GM23338 (cell line): ENCODE measurements around the gene AIMP1. TPM values are rescaled to one million over a fixed set of nuclear protein-coding genes. Genes with fewer than 3 reads are reported as not detected.

Source experiments
- ATAC-seq: fragments of 200-7000 bp; cut with Tn5 transposase; 3 replicates; pipeline ENCODE4 v1.9.1; 2020
- DNase-seq: peaks from one replicate; pipeline ENCODE4 v3.0.0-alpha.2; 2015; ENCODE audit warnings: low spot score
- H2AFZ ChIP-seq: fragments of 200-600 bp; sonication (generic); 2 replicates; pipeline ENCODE4 v1.8.0; 2016; ENCODE audit warnings: antibody characterized with exemption, mild to moderate bottlenecking, moderate library complexity
- H3F3A ChIP-seq: fragments of 200-600 bp; sonication (generic); replicated peaks from 2 replicates; pipeline ENCODE4 v1.8.0; 2017; ENCODE audit warnings: antibody characterized with exemption, mixed run types, low read depth
- H3K27ac ChIP-seq: fragments of 200-600 bp; sonication (generic); 2 replicates; pipeline ENCODE4 v1.6.1; 2016; ENCODE audit warnings: low read depth
- H3K27me3 ChIP-seq: fragments of 200-600 bp; sonication (generic); 2 replicates; pipeline ENCODE4 v1.8.0; 2016; ENCODE audit warnings: mild to moderate bottlenecking, mixed run types, moderate library complexity; ENCODE audit not compliant: insufficient read depth
- H3K36me3 ChIP-seq: fragments of 200-600 bp; sonication (generic); 2 replicates; pipeline ENCODE4 v1.8.0; 2016; ENCODE audit warnings: mild to moderate bottlenecking; ENCODE audit not compliant: insufficient read depth
- H3K4me1 ChIP-seq: fragments of 200-600 bp; sonication (generic); 2 replicates; pipeline ENCODE4 v1.8.0; 2016; ENCODE audit warnings: mild to moderate bottlenecking, moderate library complexity; ENCODE audit not compliant: insufficient read depth
- H3K4me2 ChIP-seq: fragments of 200-600 bp; sonication (generic); 2 replicates; pipeline ENCODE4 v1.7.1; 2017; ENCODE audit warnings: mixed run types
- H3K4me3 ChIP-seq: fragments of 200-600 bp; sonication (generic); 2 replicates; pipeline ENCODE4 v1.6.1; 2016; ENCODE audit warnings: mixed run types
- H3K79me2 ChIP-seq: fragments of 200-600 bp; sonication (generic); replicated peaks from 2 replicates; pipeline ENCODE4 v1.8.0; 2017; ENCODE audit warnings: mild to moderate bottlenecking; ENCODE audit not compliant: insufficient read depth
- H3K9me2 ChIP-seq: fragments of 200-600 bp; sonication (generic); 2 replicates; pipeline ENCODE4 v1.8.0; 2017; ENCODE audit not compliant: insufficient read depth
- H4K20me1 ChIP-seq: fragments of 200-600 bp; sonication (generic); replicated peaks from 2 replicates; pipeline ENCODE4 v1.8.0; 2017; ENCODE audit warnings: mild to moderate bottlenecking; ENCODE audit not compliant: insufficient read depth
- H3K27ac Mint-ChIP-seq: 2 replicates; pipeline ENCODE4 v1.8.0; 2020; ENCODE audit warnings: inconsistent platforms, mild to moderate bottlenecking, moderate library complexity, mixed read lengths
- H3K27me3 Mint-ChIP-seq: 3 replicates; pipeline ENCODE4 v1.8.0; 2022; ENCODE audit warnings: low read depth, mild to moderate bottlenecking, moderate library complexity, mixed read lengths, inconsistent platforms; ENCODE audit not compliant: insufficient read depth, poor library complexity
- H3K36me3 Mint-ChIP-seq: 3 replicates; pipeline ENCODE4 v1.8.0; 2021; ENCODE audit warnings: low read depth, mild to moderate bottlenecking, inconsistent platforms, moderate library complexity, mixed read lengths
- H3K4me1 Mint-ChIP-seq: 3 replicates; pipeline ENCODE4 v1.8.0; 2020; ENCODE audit warnings: mild to moderate bottlenecking, inconsistent platforms, mixed read lengths
- H3K4me3 Mint-ChIP-seq: 3 replicates; pipeline ENCODE4 v1.8.0; 2021; ENCODE audit warnings: moderate library complexity, mild to moderate bottlenecking, inconsistent platforms, mixed read lengths
- H3K9me3 Mint-ChIP-seq: 3 replicates; pipeline ENCODE4 v1.8.0; 2020; ENCODE audit warnings: moderate library complexity, mild to moderate bottlenecking, inconsistent platforms, mixed read lengths
- JUNB ChIP-seq: IDR thresholded peaks from one replicate; pipeline ENCODE4 v1.6.1; 2016; ENCODE audit warnings: antibody characterized with exemption; ENCODE audit not compliant: unreplicated experiment
- POLR2AphosphoS5 ChIP-seq: IDR thresholded peaks from 2 replicates; pipeline ENCODE4 v1.6.1; 2016; ENCODE audit warnings: antibody characterized with exemption, low read depth
- ZNF331 ChIP-seq: fragments of 250-450 bp; sonication (Bioruptor Pico); IDR thresholded peaks from 2 replicates; pipeline ENCODE4 v1.5.0; 2020; ENCODE audit warnings: low read depth, mild to moderate bottlenecking, moderate library complexity
- polyA plus RNA-seq: library from polyadenylated mRNA; unstranded; fragments of >200 nt; fragmentation: Nextera tagmentation; extraction: Ambion mirVana; gene quantifications from 2 replicates; pipeline ENCODE4 v1.2.1, GENCODE V29; 2016
- total RNA-seq: library from RNA; depleted of rRNA; stranded (reverse); fragments of >200 nt; shearing (Covaris generic); gene quantifications from 2 replicates; pipeline ENCODE4 v1.2.3, GENCODE V29; 2014
- TF ChIP-seq, protein P1 (sequence below), 2 experiments: fragments of 200-600 bp in 1 of 2; sonication (generic) in 1 of 2; conservative IDR thresholded peaks; 2 replicates each; pipeline versions ENCODE4 v1.5.1 to v1.6.1; 2016 to 2017; ENCODE audit warnings: antibody characterized with exemption in 2 of 2, low read depth in 2 of 2, mild to moderate bottlenecking in 2 of 2, moderate library complexity in 1 of 2
- TF ChIP-seq, protein P2 (sequence below): fragments of 250-450 bp; sonication (Bioruptor Pico); IDR thresholded peaks from 2 replicates; pipeline ENCODE4 v1.5.0; 2020; ENCODE audit warnings: mild to moderate bottlenecking, moderate library complexity

Gene AIMP1
- total and polyA plus RNA-seq, 2 experiments from 2014 or later = 34.5 to 200 TPM

DNA sequence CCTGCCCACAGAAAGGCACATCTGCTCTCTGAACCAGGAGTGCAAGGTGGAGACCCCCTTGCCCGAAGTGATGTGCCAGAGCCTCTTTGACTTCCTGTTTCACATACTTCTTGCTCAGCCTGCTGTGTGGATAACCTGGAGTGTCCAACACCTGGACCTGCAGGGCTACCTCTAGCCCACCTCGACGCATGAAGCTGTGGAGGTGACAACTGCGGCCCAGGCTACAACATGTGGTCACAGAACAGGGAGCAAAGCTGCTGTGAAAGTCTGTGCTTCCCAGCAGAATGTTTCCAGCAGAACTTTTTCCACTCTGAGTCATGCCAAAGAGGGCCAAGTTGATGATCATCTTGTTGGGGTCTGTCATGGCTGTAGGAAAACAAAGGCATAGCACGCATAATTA is 50.7 kb downstream of the AIMP1 start:
- H3K36me3 ChIP-seq = no peaks in the 10 kb centered on the region
- ATAC-seq (no peak), DNase-seq (no peak)
- Mint-ChIP-seq H3K27me3 (no peaks in the 10 kb centered on the region), H3K4me1 (peaks cover 13% of the 10 kb centered on the region), H3K4me3 (no peak overlapping the region), H3K27ac (no peak overlapping the region), H3K36me3 (no peaks in the 10 kb centered on the region), H3K9me3 (no peaks in the 10 kb centered on the region)
- TF ChIP-seq, protein P1, sequence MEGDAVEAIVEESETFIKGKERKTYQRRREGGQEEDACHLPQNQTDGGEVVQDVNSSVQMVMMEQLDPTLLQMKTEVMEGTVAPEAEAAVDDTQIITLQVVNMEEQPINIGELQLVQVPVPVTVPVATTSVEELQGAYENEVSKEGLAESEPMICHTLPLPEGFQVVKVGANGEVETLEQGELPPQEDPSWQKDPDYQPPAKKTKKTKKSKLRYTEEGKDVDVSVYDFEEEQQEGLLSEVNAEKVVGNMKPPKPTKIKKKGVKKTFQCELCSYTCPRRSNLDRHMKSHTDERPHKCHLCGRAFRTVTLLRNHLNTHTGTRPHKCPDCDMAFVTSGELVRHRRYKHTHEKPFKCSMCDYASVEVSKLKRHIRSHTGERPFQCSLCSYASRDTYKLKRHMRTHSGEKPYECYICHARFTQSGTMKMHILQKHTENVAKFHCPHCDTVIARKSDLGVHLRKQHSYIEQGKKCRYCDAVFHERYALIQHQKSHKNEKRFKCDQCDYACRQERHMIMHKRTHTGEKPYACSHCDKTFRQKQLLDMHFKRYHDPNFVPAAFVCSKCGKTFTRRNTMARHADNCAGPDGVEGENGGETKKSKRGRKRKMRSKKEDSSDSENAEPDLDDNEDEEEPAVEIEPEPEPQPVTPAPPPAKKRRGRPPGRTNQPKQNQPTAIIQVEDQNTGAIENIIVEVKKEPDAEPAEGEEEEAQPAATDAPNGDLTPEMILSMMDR (conservative IDR thresholded peaks at IDR 0.05; ENCODE audit: low read depth in 2 of 2) = no peak
- TF ChIP-seq ZNF331 (CRISPR knock-in tag) (no peak), JUNB (no peak), POLR2AphosphoS5 (no peak)
- TF ChIP-seq, protein P2, sequence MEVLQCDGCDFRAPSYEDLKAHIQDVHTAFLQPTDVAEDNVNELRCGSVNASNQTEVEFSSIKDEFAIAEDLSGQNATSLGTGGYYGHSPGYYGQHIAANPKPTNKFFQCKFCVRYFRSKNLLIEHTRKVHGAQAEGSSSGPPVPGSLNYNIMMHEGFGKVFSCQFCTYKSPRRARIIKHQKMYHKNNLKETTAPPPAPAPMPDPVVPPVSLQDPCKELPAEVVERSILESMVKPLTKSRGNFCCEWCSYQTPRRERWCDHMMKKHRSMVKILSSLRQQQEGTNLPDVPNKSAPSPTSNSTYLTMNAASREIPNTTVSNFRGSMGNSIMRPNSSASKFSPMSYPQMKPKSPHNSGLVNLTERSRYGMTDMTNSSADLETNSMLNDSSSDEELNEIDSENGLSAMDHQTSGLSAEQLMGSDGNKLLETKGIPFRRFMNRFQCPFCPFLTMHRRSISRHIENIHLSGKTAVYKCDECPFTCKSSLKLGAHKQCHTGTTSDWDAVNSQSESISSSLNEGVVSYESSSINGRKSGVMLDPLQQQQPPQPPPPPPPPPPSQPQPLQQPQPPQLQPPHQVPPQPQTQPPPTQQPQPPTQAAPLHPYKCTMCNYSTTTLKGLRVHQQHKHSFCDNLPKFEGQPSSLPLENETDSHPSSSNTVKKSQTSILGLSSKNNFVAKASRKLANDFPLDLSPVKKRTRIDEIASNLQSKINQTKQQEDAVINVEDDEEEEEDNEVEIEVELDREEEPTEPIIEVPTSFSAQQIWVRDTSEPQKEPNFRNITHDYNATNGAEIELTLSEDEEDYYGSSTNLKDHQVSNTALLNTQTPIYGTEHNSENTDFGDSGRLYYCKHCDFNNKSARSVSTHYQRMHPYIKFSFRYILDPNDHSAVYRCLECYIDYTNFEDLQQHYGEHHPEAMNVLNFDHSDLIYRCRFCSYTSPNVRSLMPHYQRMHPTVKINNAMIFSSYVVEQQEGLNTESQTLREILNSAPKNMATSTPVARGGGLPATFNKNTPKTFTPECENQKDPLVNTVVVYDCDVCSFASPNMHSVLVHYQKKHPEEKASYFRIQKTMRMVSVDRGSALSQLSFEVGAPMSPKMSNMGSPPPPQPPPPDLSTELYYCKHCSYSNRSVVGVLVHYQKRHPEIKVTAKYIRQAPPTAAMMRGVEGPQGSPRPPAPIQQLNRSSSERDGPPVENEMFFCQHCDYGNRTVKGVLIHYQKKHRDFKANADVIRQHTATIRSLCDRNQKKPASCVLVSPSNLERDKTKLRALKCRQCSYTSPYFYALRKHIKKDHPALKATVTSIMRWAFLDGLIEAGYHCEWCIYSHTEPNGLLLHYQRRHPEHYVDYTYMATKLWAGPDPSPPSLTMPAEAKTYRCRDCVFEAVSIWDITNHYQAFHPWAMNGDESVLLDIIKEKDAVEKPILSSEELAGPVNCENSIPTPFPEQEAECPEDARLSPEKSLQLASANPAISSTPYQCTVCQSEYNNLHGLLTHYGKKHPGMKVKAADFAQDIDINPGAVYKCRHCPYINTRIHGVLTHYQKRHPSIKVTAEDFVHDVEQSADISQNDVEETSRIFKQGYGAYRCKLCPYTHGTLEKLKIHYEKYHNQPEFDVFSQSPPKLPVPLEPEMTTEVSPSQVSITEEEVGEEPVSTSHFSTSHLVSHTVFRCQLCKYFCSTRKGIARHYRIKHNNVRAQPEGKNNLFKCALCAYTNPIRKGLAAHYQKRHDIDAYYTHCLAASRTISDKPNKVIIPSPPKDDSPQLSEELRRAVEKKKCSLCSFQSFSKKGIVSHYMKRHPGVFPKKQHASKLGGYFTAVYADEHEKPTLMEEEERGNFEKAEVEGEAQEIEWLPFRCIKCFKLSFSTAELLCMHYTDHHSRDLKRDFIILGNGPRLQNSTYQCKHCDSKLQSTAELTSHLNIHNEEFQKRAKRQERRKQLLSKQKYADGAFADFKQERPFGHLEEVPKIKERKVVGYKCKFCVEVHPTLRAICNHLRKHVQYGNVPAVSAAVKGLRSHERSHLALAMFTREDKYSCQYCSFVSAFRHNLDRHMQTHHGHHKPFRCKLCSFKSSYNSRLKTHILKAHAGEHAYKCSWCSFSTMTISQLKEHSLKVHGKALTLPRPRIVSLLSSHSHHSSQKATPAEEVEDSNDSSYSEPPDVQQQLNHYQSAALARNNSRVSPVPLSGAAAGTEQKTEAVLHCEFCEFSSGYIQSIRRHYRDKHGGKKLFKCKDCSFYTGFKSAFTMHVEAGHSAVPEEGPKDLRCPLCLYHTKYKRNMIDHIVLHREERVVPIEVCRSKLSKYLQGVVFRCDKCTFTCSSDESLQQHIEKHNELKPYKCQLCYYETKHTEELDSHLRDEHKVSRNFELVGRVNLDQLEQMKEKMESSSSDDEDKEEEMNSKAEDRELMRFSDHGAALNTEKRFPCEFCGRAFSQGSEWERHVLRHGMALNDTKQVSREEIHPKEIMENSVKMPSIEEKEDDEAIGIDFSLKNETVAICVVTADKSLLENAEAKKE (CRISPR knock-in tag) = no peak
- no peaks in the 10 kb centered on the region for H3F3A ChIP-seq
- no peak overlapping the region for H2AFZ ChIP-seq
- H3K9me2 ChIP-seq = no peaks in the 10 kb centered on the region
- H3K27me3 ChIP-seq = no peaks in the 10 kb centered on the region
- no peak overlapping the region for H3K27ac ChIP-seq
- no peak overlapping the region for H3K4me3 ChIP-seq
- H3K4me1 ChIP-seq = no peaks in the 10 kb centered on the region
- H3K79me2 ChIP-seq = no peaks in the 10 kb centered on the region
- no peak overlapping the region for H3K4me2 ChIP-seq
- H4K20me1 ChIP-seq = no peaks in the 10 kb centered on the region
